H1 (cell line): ENCODE results near the gene B3GALT4. TPM values are rescaled to one million over a fixed set of nuclear protein-coding genes. Genes with fewer than 3 reads are reported as not detected.

Source experiments
- FOSL1 ChIP-seq: IDR thresholded peaks from 2 replicates; pipeline ENCODE4 v1.6.1; 2011; ENCODE audit warnings: mild to moderate bottlenecking, low read depth, low read length, moderate library complexity; ENCODE audit not compliant: insufficient read depth
- JUND ChIP-seq: IDR thresholded peaks from 2 replicates; pipeline ENCODE4 v1.6.1; 2011; ENCODE audit warnings: mild to moderate bottlenecking, improper control_type of control experiment, low read length
- MAFK ChIP-seq: IDR thresholded peaks from 2 replicates; pipeline ENCODE4 v1.6.1; 2012; ENCODE audit warnings: low read depth, mild to moderate bottlenecking, improper control_type of control experiment, low read length
- RBBP5 ChIP-seq: IDR thresholded peaks from 2 replicates; pipeline ENCODE4 v1.7.1; 2012; ENCODE audit warnings: low read depth, mild to moderate bottlenecking, inconsistent platforms, low read length, moderate library complexity, borderline replicate concordance
- TAF1 ChIP-seq: IDR thresholded peaks from 2 replicates; pipeline ENCODE4 v1.6.1; 2011; ENCODE audit warnings: mild to moderate bottlenecking, low read depth, low read length
- polyA plus RNA-seq, 7 experiments: library from polyadenylated mRNA; depleted of rRNA in 3 of 7; stranded (reverse) in 5 of 7; unstranded in 2 of 7; fragments of >200 nt in 5 of 7; fragments of 200-250 nt in 2 of 7; gene quantifications; 1 replicate in 5 of 7; 2 replicates in 1 of 7; 4 replicates in 1 of 7; pipeline versions ENCODE4 v1.2.1 to v1.2.3, GENCODE V29; 2011 to 2013; ENCODE audit warnings: missing spikeins in 2 of 7, mixed read lengths in 2 of 7
- total RNA-seq: library from RNA; stranded (reverse); fragmentation: NEBNext Ultra II Directional; extraction: Animal tissue kit (Norgen Biotek cat#: 25700); gene quantifications from 2 replicates; pipeline ENCODE4 v1.2.1, GENCODE V29; 2021
- TF ChIP-seq, protein P1 (sequence below): fragments of 300-600 bp; sonication (generic); IDR thresholded peaks from 2 replicates; pipeline ENCODE4 v1.7.1; 2012; ENCODE audit warnings: low read length, moderate library complexity, mild to moderate bottlenecking, inconsistent platforms; ENCODE audit not compliant: insufficient replicate concordance
- TF ChIP-seq, protein P2 (sequence below), 3 experiments: IDR thresholded peaks; 1 replicate in 2 of 3; 2 replicates in 1 of 3; pipeline versions ENCODE4 v1.5.1 to v1.6.1; 2011; ENCODE audit warnings: low read length in 3 of 3, mild to moderate bottlenecking in 3 of 3, inconsistent platforms in 2 of 3, low read depth in 1 of 3, moderate library complexity in 1 of 3; ENCODE audit not compliant: insufficient read depth in 1 of 3; ENCODE audit errors: control extremely low read depth in 1 of 3

Gene B3GALT4
- total and polyA plus RNA-seq, 2 of the 8 experiments (the other 6 are each of a cell fraction or from before 2014, with no cell fraction given) = 2.2 to 3.0 TPM

DNA sequence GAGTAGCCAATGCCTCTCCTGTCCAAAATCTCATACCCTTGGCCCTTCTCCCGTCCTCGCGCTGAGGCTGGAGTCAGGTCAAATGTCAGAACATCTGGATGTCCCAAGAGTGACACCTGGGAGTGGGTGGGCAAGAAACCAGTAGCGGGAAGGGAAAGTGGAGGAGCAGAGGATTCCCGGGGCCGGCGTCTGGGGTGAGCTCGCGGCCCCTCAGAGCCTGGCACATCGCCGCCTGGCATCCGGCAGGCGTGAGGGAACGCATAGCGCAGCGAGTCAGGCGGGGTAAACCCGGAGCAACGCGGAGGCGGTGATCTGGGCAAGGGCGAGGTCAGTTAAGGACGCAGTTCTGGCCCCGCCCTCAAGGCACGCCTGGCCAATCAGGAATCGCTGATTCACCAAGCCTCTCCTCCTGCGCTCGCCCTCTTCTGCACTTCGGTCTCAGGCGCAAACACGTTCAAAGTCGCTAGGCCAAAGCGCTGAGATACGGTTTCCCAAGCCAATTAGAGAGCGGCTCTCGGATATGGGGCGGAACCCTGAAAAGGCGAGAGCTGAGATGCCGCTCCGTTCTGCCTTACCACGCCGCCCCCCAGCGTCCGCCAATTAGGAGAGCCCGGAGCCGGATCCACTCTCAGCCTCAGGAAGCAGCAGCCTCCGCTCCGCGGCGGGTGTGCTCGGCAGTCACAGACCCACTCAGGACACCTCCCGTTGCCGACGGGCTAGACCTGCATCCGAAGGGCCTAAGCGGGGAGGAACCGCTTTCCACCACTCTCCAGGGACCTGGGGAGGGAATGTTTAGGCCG is 27.8 kb upstream of the B3GALT4 start (continued):
- TF ChIP-seq, protein P1, sequence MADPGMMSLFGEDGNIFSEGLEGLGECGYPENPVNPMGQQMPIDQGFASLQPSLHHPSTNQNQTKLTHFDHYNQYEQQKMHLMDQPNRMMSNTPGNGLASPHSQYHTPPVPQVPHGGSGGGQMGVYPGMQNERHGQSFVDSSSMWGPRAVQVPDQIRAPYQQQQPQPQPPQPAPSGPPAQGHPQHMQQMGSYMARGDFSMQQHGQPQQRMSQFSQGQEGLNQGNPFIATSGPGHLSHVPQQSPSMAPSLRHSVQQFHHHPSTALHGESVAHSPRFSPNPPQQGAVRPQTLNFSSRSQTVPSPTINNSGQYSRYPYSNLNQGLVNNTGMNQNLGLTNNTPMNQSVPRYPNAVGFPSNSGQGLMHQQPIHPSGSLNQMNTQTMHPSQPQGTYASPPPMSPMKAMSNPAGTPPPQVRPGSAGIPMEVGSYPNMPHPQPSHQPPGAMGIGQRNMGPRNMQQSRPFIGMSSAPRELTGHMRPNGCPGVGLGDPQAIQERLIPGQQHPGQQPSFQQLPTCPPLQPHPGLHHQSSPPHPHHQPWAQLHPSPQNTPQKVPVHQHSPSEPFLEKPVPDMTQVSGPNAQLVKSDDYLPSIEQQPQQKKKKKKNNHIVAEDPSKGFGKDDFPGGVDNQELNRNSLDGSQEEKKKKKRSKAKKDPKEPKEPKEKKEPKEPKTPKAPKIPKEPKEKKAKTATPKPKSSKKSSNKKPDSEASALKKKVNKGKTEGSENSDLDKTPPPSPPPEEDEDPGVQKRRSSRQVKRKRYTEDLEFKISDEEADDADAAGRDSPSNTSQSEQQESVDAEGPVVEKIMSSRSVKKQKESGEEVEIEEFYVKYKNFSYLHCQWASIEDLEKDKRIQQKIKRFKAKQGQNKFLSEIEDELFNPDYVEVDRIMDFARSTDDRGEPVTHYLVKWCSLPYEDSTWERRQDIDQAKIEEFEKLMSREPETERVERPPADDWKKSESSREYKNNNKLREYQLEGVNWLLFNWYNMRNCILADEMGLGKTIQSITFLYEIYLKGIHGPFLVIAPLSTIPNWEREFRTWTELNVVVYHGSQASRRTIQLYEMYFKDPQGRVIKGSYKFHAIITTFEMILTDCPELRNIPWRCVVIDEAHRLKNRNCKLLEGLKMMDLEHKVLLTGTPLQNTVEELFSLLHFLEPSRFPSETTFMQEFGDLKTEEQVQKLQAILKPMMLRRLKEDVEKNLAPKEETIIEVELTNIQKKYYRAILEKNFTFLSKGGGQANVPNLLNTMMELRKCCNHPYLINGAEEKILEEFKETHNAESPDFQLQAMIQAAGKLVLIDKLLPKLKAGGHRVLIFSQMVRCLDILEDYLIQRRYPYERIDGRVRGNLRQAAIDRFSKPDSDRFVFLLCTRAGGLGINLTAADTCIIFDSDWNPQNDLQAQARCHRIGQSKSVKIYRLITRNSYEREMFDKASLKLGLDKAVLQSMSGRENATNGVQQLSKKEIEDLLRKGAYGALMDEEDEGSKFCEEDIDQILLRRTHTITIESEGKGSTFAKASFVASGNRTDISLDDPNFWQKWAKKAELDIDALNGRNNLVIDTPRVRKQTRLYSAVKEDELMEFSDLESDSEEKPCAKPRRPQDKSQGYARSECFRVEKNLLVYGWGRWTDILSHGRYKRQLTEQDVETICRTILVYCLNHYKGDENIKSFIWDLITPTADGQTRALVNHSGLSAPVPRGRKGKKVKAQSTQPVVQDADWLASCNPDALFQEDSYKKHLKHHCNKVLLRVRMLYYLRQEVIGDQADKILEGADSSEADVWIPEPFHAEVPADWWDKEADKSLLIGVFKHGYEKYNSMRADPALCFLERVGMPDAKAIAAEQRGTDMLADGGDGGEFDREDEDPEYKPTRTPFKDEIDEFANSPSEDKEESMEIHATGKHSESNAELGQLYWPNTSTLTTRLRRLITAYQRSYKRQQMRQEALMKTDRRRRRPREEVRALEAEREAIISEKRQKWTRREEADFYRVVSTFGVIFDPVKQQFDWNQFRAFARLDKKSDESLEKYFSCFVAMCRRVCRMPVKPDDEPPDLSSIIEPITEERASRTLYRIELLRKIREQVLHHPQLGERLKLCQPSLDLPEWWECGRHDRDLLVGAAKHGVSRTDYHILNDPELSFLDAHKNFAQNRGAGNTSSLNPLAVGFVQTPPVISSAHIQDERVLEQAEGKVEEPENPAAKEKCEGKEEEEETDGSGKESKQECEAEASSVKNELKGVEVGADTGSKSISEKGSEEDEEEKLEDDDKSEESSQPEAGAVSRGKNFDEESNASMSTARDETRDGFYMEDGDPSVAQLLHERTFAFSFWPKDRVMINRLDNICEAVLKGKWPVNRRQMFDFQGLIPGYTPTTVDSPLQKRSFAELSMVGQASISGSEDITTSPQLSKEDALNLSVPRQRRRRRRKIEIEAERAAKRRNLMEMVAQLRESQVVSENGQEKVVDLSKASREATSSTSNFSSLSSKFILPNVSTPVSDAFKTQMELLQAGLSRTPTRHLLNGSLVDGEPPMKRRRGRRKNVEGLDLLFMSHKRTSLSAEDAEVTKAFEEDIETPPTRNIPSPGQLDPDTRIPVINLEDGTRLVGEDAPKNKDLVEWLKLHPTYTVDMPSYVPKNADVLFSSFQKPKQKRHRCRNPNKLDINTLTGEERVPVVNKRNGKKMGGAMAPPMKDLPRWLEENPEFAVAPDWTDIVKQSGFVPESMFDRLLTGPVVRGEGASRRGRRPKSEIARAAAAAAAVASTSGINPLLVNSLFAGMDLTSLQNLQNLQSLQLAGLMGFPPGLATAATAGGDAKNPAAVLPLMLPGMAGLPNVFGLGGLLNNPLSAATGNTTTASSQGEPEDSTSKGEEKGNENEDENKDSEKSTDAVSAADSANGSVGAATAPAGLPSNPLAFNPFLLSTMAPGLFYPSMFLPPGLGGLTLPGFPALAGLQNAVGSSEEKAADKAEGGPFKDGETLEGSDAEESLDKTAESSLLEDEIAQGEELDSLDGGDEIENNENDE = no peak
- TF ChIP-seq, protein P2, sequence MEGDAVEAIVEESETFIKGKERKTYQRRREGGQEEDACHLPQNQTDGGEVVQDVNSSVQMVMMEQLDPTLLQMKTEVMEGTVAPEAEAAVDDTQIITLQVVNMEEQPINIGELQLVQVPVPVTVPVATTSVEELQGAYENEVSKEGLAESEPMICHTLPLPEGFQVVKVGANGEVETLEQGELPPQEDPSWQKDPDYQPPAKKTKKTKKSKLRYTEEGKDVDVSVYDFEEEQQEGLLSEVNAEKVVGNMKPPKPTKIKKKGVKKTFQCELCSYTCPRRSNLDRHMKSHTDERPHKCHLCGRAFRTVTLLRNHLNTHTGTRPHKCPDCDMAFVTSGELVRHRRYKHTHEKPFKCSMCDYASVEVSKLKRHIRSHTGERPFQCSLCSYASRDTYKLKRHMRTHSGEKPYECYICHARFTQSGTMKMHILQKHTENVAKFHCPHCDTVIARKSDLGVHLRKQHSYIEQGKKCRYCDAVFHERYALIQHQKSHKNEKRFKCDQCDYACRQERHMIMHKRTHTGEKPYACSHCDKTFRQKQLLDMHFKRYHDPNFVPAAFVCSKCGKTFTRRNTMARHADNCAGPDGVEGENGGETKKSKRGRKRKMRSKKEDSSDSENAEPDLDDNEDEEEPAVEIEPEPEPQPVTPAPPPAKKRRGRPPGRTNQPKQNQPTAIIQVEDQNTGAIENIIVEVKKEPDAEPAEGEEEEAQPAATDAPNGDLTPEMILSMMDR (IDR thresholded peaks at IDR 0.05; ENCODE audit: control extremely low read depth in 1 of 3, insufficient read depth in 1 of 3, low read depth in 1 of 3, low read length in 3 of 3) = no peak
- TF ChIP-seq FOSL1 (no peak), TAF1 (peak; percentile 36; the same call in 1 of the 2 replicates), MAFK (peak; percentile 7; the same call in 1 of the 2 replicates), JUND (no peak), RBBP5 (no peak)
